GM12873 (cell line): ENCODE results near the gene SERPINB7.

Experiments used
- TF ChIP-seq, protein P1 (sequence below): IDR thresholded peaks from 2 replicates; pipeline ENCODE4 v1.5.1; 2012; ENCODE audit warnings: low read depth, mild to moderate bottlenecking, moderate library complexity, low read length, control low read depth; ENCODE audit not compliant: insufficient read depth; ENCODE audit errors: missing control alignments

SERPINB7 gene

GRCh38 chr18:63829886-63830285, 54.7 kb downstream of the SERPINB7 start:
- TF ChIP-seq, protein P1, sequence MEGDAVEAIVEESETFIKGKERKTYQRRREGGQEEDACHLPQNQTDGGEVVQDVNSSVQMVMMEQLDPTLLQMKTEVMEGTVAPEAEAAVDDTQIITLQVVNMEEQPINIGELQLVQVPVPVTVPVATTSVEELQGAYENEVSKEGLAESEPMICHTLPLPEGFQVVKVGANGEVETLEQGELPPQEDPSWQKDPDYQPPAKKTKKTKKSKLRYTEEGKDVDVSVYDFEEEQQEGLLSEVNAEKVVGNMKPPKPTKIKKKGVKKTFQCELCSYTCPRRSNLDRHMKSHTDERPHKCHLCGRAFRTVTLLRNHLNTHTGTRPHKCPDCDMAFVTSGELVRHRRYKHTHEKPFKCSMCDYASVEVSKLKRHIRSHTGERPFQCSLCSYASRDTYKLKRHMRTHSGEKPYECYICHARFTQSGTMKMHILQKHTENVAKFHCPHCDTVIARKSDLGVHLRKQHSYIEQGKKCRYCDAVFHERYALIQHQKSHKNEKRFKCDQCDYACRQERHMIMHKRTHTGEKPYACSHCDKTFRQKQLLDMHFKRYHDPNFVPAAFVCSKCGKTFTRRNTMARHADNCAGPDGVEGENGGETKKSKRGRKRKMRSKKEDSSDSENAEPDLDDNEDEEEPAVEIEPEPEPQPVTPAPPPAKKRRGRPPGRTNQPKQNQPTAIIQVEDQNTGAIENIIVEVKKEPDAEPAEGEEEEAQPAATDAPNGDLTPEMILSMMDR: no peak

DNA sequence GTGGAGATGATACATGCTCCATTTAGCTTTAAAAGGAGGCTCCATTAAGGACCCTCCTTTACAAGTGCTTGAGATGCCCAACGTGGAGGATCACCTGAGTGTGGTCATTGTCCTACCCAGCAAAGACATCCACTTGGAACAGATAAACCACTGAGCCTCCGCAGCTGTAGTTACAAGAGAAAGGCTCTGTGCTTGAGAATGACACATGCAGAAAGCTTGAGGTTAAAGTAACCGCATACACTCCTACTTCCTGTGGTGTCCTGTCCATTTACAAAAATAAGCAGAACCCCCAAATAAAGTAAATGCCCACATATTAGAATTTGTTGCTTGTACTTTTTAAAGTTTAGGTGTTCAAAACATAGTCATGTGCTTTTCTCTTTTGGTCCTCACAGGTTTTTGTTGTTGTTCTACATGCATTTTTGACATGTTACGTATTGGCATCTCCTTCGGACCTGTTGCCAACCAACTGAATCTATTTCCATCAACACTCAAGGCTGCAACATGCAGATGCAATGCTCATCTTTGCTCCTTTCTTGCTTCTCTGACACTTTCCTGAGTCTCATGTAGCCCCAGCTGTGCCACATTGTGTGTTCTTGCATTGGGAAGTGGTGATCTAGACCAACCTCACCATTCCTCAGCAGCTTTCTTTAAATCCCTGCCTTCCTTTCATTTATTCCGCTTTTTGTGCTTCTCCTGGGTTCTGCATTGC, 56.0 kb downstream of the SERPINB7 start:
- TF ChIP-seq, protein P1: no peak

- TF ChIP-seq, protein P1: no peak
These were observed 57.3 kb downstream of the SERPINB7 start for GRCh38 chr18:63832470-63832869.

DNA sequence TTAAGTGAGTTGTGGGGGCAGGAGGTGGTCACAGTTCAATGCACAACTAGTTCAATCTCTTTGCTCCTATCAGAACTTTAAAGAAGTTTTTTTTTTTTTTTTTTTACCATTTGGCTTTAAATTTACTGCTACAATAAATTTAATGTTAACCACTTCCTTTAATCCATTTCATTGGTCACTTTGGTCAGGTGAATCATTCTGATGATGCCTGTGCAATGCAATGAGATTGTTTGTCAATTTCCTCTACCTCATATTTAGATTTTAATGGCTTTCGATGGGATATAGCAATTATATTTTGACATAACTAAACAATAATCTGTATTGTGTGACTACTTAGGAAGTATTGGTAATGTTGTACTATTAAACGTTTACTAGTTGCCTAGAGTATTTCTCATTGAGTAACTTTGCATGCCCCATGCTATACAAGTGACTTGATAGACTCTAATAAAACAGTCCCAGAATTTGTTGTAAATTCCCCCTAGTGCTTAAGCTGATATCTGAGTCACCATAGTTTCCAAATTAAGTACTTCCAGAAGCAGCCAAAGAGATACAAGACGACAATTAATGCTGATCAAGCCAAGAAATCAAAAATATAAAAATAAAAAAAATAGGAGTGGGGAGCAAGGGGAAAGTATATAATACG, 59.4 kb downstream of the SERPINB7 start:
- TF ChIP-seq, protein P1: no peak

- TF ChIP-seq, protein P1: no peak
These were observed 61.2 kb downstream of the SERPINB7 start for GRCh38 chr18:63836456-63836855.

- TF ChIP-seq, protein P1: no peak
These were observed 62.4 kb downstream of the SERPINB7 start for GRCh38 chr18:63837590-63837989.

DNA sequence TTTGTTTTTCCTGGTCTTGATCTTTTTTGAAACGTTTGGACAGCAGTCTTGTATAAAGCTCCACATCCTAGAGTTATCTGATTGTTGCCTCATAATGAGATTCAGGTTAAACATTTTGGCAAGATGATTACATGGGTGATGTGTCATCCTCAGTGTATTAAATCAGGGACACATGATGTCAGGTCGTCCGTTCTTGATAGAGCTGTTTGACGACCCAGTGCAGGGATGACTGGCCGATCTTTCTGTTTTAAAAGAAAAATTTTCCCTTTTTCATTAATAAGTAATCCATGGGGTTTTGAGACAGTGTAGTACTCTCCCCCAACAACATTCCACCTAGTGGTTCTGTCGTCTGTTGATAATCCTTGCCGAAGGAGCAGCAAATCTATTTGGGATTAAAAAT, 67.8 kb downstream of the SERPINB7 start:
- TF ChIP-seq, protein P1: no peak
